Measurements from ENCODE around the gene GRIA1.

GRIA1 gene

DNA sequence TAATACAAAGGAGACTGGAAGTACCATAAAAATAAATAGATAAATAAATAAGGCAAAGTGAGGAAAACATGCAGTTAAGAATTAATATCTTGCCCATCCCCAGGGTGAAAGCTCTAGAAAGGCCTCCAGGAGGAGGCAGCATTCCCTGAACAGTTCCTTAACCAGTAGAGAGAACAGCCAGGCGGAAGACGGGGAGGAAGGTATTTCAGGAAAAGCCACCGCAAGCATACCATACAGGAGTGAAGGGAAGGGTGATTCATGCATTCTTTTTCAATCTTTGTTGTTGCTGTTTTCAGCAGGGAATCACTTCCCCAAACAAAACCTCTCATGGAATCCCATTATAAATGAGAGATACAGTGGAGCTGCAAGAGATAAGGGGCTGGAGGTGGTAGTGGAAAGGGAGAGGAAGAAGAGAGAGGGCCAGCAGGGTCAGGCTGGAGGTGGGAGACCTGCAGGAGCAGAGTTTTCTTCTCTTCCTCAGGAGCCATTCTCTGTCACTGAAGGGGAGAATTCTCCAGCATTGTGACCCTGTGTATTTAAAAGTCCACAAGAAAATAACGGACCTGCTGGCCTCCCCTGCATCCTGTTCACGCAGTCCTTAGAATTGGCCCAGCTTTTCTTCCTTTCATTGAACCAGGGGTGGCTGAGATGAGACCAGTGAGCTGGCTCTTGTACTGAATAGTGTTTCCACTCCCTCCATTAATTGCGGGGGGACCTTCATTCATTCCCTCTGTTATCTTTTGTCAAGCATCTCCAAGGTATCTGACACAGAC is 292.3 kb downstream of the GRIA1 start:
- Histone ChIP-seq H3K4me3 (ENCODE audit: low read length, poor library complexity, severe bottlenecking) (no peak overlapping the region), H3K9me3 (ENCODE audit: insufficient read depth, low read depth, low read length) (no peaks in the 10 kb centered on the region), H3K4me2 (ENCODE audit: low read depth, low read length, poor library complexity, severe bottlenecking) (no peak overlapping the region), H4K20me1 (ENCODE audit: insufficient read depth, low read length, poor library complexity, severe bottlenecking) (no peaks in the 10 kb centered on the region), H3K27me3 (ENCODE audit: insufficient read depth, low read length, poor library complexity, severe bottlenecking) (no peaks in the 10 kb centered on the region), H3K36me3 (ENCODE audit: insufficient read depth, low read length) (no peaks in the 10 kb centered on the region), H3F3A (ENCODE audit: low read depth) (no peaks in the 10 kb centered on the region), H3K9me2 (replicated peaks; ENCODE audit: low read depth, low read length) (no peaks in the 10 kb centered on the region), H3K9ac (ENCODE audit: low read depth, low read length, poor library complexity, severe bottlenecking) (no peak overlapping the region), H3K79me2 (ENCODE audit: insufficient read depth, low read length) (no peaks in the 10 kb centered on the region), H2AFZ (ENCODE audit: low read length) (no peak overlapping the region), H3K4me1 (ENCODE audit: insufficient read depth, low read length, poor library complexity, severe bottlenecking) (no peaks in the 10 kb centered on the region)
- TF ChIP-seq, protein P1, sequence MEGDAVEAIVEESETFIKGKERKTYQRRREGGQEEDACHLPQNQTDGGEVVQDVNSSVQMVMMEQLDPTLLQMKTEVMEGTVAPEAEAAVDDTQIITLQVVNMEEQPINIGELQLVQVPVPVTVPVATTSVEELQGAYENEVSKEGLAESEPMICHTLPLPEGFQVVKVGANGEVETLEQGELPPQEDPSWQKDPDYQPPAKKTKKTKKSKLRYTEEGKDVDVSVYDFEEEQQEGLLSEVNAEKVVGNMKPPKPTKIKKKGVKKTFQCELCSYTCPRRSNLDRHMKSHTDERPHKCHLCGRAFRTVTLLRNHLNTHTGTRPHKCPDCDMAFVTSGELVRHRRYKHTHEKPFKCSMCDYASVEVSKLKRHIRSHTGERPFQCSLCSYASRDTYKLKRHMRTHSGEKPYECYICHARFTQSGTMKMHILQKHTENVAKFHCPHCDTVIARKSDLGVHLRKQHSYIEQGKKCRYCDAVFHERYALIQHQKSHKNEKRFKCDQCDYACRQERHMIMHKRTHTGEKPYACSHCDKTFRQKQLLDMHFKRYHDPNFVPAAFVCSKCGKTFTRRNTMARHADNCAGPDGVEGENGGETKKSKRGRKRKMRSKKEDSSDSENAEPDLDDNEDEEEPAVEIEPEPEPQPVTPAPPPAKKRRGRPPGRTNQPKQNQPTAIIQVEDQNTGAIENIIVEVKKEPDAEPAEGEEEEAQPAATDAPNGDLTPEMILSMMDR (conservative IDR thresholded peaks at IDR 0.05; ENCODE audit: low read length) = no peak
- TF ChIP-seq EZH2phosphoT487 (IDR thresholded peaks at IDR 0.05; ENCODE audit: borderline replicate concordance) = no peak

DNA sequence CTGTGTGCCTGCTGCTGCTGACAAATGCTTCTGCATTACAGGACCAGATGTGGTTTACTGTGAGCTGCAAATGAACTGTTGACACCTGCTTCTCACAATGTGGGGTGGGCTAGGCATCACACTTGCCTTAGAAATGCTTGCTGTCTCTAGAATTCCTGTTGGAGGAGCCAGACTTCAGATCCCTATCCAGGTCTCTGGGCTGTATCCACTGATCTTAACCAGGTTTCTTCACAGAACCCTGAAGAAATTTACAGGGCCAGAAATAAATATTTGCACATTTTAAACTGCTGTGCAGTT is 292.8 kb downstream of the GRIA1 start:
- no peak overlapping the region for H3K9ac ChIP-seq (ENCODE audit: low read depth, low read length, poor library complexity, severe bottlenecking)
- no peak overlapping the region for H3K4me2 ChIP-seq (ENCODE audit: low read depth, low read length, poor library complexity, severe bottlenecking)
- no peaks in the 10 kb centered on the region for H3F3A ChIP-seq (ENCODE audit: low read depth)
- no peak for TF ChIP-seq EZH2phosphoT487 (IDR thresholded peaks at IDR 0.05; ENCODE audit: borderline replicate concordance)
- TF ChIP-seq, protein P1 (conservative IDR thresholded peaks at IDR 0.05; ENCODE audit: low read length) = no peak
- no peaks in the 10 kb centered on the region for H3K9me3 ChIP-seq (ENCODE audit: insufficient read depth, low read depth, low read length)
- H2AFZ ChIP-seq (ENCODE audit: low read length) = no peak overlapping the region
- no peaks in the 10 kb centered on the region for H3K9me2 ChIP-seq (replicated peaks; ENCODE audit: low read depth, low read length)
- H3K4me1 ChIP-seq (ENCODE audit: insufficient read depth, low read length, poor library complexity, severe bottlenecking) = no peaks in the 10 kb centered on the region
- no peaks in the 10 kb centered on the region for H3K79me2 ChIP-seq (ENCODE audit: insufficient read depth, low read length)
- H3K36me3 ChIP-seq (ENCODE audit: insufficient read depth, low read length) = no peaks in the 10 kb centered on the region
- no peak overlapping the region for H3K4me3 ChIP-seq (ENCODE audit: low read length, poor library complexity, severe bottlenecking)
- H4K20me1 ChIP-seq (ENCODE audit: insufficient read depth, low read length, poor library complexity, severe bottlenecking) = no peaks in the 10 kb centered on the region
- H3K27me3 ChIP-seq (ENCODE audit: insufficient read depth, low read length, poor library complexity, severe bottlenecking) = no peaks in the 10 kb centered on the region

DNA sequence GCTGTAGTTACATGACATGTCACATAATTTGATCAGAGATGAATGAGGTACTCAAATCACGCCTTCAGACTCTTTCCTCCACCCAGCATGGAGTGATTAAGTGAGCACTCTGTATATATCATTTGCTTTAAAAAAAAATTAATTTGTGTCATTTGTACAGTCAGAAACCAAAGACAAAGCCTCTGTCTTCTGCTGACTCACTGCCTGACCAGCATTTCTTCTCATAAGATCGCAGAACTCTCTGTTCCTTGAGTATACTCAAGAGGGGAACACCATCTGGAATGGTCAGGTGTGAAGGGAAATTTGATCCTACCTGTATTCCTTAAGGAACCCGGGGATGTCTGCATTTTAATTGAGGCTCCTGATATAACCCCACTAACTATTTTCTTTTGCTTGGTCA is 293.8 kb downstream of the GRIA1 start:
- no peak for TF ChIP-seq EZH2phosphoT487 (IDR thresholded peaks at IDR 0.05; ENCODE audit: borderline replicate concordance)
- TF ChIP-seq, protein P1 (conservative IDR thresholded peaks at IDR 0.05; ENCODE audit: low read length) = no peak
- H3K36me3 ChIP-seq (ENCODE audit: insufficient read depth, low read length) = no peaks in the 10 kb centered on the region
- no peak overlapping the region for H3K4me2 ChIP-seq (ENCODE audit: low read depth, low read length, poor library complexity, severe bottlenecking)
- no peak overlapping the region for H2AFZ ChIP-seq (ENCODE audit: low read length)
- H3F3A ChIP-seq (ENCODE audit: low read depth) = no peaks in the 10 kb centered on the region
- no peaks in the 10 kb centered on the region for H4K20me1 ChIP-seq (ENCODE audit: insufficient read depth, low read length, poor library complexity, severe bottlenecking)
- H3K4me3 ChIP-seq (ENCODE audit: low read length, poor library complexity, severe bottlenecking) = no peak overlapping the region
- H3K9me3 ChIP-seq (ENCODE audit: insufficient read depth, low read depth, low read length) = no peaks in the 10 kb centered on the region
- H3K79me2 ChIP-seq (ENCODE audit: insufficient read depth, low read length) = no peaks in the 10 kb centered on the region
- no peak overlapping the region for H3K9ac ChIP-seq (ENCODE audit: low read depth, low read length, poor library complexity, severe bottlenecking)
- no peaks in the 10 kb centered on the region for H3K9me2 ChIP-seq (replicated peaks; ENCODE audit: low read depth, low read length)
- H3K4me1 ChIP-seq (ENCODE audit: insufficient read depth, low read length, poor library complexity, severe bottlenecking) = no peaks in the 10 kb centered on the region
- H3K27me3 ChIP-seq (ENCODE audit: insufficient read depth, low read length, poor library complexity, severe bottlenecking) = no peaks in the 10 kb centered on the region

All from Loucy (cell line).